Measurements from ENCODE around the gene NCAPD3.

DNA sequence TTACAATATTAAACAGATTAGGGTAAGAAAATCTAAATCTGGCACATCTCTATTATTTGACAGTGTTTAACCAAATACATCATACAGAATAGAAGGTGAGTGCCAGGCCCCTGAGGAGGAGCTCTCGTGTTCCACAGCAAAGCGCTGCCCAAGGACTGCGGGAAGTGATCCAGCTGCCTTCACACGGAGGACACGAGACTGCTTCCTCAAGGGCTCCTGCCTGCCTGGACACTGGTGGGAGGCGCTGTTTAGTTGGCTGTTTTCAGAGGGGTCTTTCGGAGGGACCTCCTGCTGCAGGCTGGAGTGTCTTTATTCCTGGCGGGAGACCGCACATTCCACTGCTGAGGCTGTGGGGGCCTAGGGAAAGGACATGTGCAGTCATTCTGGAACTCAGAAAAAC, 71.1 kb downstream of the NCAPD3 start:
- TF ChIP-seq, protein P1, sequence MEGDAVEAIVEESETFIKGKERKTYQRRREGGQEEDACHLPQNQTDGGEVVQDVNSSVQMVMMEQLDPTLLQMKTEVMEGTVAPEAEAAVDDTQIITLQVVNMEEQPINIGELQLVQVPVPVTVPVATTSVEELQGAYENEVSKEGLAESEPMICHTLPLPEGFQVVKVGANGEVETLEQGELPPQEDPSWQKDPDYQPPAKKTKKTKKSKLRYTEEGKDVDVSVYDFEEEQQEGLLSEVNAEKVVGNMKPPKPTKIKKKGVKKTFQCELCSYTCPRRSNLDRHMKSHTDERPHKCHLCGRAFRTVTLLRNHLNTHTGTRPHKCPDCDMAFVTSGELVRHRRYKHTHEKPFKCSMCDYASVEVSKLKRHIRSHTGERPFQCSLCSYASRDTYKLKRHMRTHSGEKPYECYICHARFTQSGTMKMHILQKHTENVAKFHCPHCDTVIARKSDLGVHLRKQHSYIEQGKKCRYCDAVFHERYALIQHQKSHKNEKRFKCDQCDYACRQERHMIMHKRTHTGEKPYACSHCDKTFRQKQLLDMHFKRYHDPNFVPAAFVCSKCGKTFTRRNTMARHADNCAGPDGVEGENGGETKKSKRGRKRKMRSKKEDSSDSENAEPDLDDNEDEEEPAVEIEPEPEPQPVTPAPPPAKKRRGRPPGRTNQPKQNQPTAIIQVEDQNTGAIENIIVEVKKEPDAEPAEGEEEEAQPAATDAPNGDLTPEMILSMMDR (IDR thresholded peaks at IDR 0.05): no peak
- peak in 1 of 2 donors; percentile 38 for TF ChIP-seq POLR2AphosphoS5 (IDR thresholded peaks at IDR 0.05)
- no peak for TF ChIP-seq POLR2A (IDR thresholded peaks at IDR 0.05; ENCODE audit: low read depth)
- no peak for TF ChIP-seq EP300 (IDR thresholded peaks at IDR 0.05)

Data from esophagus muscularis mucosa (tissue), 4 donors.